Gastroesophageal sphincter (tissue), 3 donors: ENCODE results near the gene TBATA.

Experiments used
- EP300 ChIP-seq: sonication (generic); formaldehyde crosslinking; IDR thresholded peaks from one replicate; pipeline ENCODE4 v1.6.1; 2017; ENCODE audit warnings: antibody characterized with exemption, mild to moderate bottlenecking
- POLR2A ChIP-seq, 2 donors: fragments of 450-650 bp; IDR thresholded peaks; one replicate each; pipeline ENCODE4 v1.6.1; 2017; ENCODE audit warnings: antibody characterized with exemption in 2 of 2, mild to moderate bottlenecking in 2 of 2, moderate library complexity in 1 of 2
- POLR2AphosphoS5 ChIP-seq: sonication (generic); formaldehyde crosslinking; IDR thresholded peaks from one replicate; pipeline ENCODE4 v1.6.1; 2017; ENCODE audit warnings: antibody characterized with exemption
- TF ChIP-seq, protein P1 (sequence below), 4 experiments: fragments of 200-600 bp in 2 of 4; fragments of 450-650 bp in 2 of 4; sonication (generic) in 1 of 4; IDR thresholded peaks; one replicate each; pipeline ENCODE4 v1.5.1; 2017 to 2019; ENCODE audit warnings: antibody characterized with exemption in 4 of 4, mild to moderate bottlenecking in 2 of 4, moderate library complexity in 2 of 4

DNA sequence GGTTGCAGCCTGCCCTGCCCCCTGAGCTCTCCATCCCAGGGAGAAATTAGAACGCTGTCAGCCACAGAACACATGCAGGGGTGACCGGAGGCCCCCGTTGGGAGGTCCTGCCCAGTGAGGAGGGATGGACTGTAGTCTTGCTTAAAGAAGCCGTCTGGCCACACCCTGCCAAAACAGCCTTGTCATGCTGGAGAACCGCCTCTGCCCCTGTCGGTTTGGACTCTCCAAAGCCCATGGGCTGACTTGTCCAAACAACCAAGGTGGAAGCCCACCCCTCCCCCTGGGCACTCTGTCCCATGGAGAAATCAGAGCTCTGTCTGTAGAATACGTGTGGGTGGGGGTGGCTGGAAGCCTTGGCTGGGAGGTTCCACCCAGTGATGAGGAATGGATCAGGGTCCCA lies 12.7 kb upstream of the TBATA start:
- TF ChIP-seq, protein P1, sequence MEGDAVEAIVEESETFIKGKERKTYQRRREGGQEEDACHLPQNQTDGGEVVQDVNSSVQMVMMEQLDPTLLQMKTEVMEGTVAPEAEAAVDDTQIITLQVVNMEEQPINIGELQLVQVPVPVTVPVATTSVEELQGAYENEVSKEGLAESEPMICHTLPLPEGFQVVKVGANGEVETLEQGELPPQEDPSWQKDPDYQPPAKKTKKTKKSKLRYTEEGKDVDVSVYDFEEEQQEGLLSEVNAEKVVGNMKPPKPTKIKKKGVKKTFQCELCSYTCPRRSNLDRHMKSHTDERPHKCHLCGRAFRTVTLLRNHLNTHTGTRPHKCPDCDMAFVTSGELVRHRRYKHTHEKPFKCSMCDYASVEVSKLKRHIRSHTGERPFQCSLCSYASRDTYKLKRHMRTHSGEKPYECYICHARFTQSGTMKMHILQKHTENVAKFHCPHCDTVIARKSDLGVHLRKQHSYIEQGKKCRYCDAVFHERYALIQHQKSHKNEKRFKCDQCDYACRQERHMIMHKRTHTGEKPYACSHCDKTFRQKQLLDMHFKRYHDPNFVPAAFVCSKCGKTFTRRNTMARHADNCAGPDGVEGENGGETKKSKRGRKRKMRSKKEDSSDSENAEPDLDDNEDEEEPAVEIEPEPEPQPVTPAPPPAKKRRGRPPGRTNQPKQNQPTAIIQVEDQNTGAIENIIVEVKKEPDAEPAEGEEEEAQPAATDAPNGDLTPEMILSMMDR (IDR thresholded peaks at IDR 0.05): no peak
- no peak for TF ChIP-seq EP300
- no peak for TF ChIP-seq POLR2AphosphoS5
- TF ChIP-seq POLR2A (IDR thresholded peaks at IDR 0.05): no peak
